Endothelial cell of umbilical vein (primary cell): ENCODE measurements around the gene CD248. TPM values are rescaled to one million over a fixed set of nuclear protein-coding genes. Genes with fewer than 3 reads are reported as not detected.

Experiments
- BruUV-seq: library from RNA; stranded (reverse); fragments of 400-500 nt; replicated peaks from 2 replicates; lab custom pipeline; 2021; lab: Mats Ljungman, UMichigan
- CTCF ChIA-PET: fragments of 300-600, 350-600 bp; sonication (Branson Sonifier 250); formaldehyde crosslinking; loops from one replicate; lab custom pipeline; 2021; ENCODE audit warnings: antibody characterized with exemption, inconsistent platforms; lab: Charles Lee
- POLR2A ChIA-PET: fragments of 300-600, 350-600 bp; sonication (Branson Sonifier 250); formaldehyde crosslinking; loops from one replicate; lab custom pipeline; 2021; ENCODE audit warnings: antibody characterized with exemption, inconsistent platforms; lab: Charles Lee
- DNase-seq: peaks from one replicate; pipeline ENCODE4 v3.0.0-alpha.2; 2011; ENCODE audit warnings: low read depth, low spot score
- FAIRE-seq: peaks from 2 replicates; lab custom pipeline; 2011; peaks lifted over from hg19 to GRCh38; lab: Jason Lieb, UNC
- H2AFZ ChIP-seq: 2 replicates; pipeline ENCODE4 v1.6.0; 2012; ENCODE audit warnings: low read depth, low read length, control low read depth, inconsistent platforms
- H3K27ac ChIP-seq: 2 replicates; pipeline ENCODE4 v1.5.1; 2011; ENCODE audit warnings: low read depth, mild to moderate bottlenecking, control low read depth, low read length, moderate library complexity; ENCODE audit not compliant: insufficient read depth
- H3K27me3 ChIP-seq, 2 experiments: 2 replicates each; pipeline versions ENCODE4 v1.6.0 to v1.6.1; 2011; ENCODE audit warnings: low read length in 2 of 2, mixed read lengths in 1 of 2; ENCODE audit not compliant: control insufficient read depth in 2 of 2, insufficient read depth in 2 of 2
- H3K36me3 ChIP-seq, 2 experiments: 2 replicates in 1 of 2; 3 replicates in 1 of 2; pipeline ENCODE4 v1.5.1; 2011; ENCODE audit warnings: low read length in 2 of 2, mild to moderate bottlenecking in 1 of 2, moderate library complexity in 1 of 2; ENCODE audit not compliant: control insufficient read depth in 2 of 2, insufficient read depth in 2 of 2; ENCODE audit errors: extremely low read depth in 1 of 2
- H3K4me1 ChIP-seq: 3 replicates; pipeline ENCODE4 v1.5.1; 2011; ENCODE audit warnings: mild to moderate bottlenecking, low read length; ENCODE audit not compliant: control insufficient read depth, insufficient read depth; ENCODE audit errors: extremely low read depth
- H3K4me2 ChIP-seq: 2 replicates; pipeline ENCODE4 v1.6.1; 2011; ENCODE audit warnings: low read length, control low read depth, mixed read lengths; ENCODE audit not compliant: insufficient read depth
- H3K4me3 ChIP-seq, 3 experiments: fragments of 200-600 bp in 1 of 3; sonication (generic), shearing (Covaris generic) in 1 of 3; replicated peaks in 1 of 3; 2 replicates each; pipeline ENCODE4 v1.5.1; 2011 to 2016; ENCODE audit warnings: control low read depth in 3 of 3, low read length in 3 of 3, mild to moderate bottlenecking in 2 of 3, inconsistent platforms in 1 of 3, low read depth in 1 of 3, moderate library complexity in 1 of 3; ENCODE audit not compliant: insufficient read depth in 1 of 3
- H3K79me2 ChIP-seq: 2 replicates; pipeline ENCODE4 v1.6.0; 2012; ENCODE audit warnings: low read length, inconsistent platforms; ENCODE audit not compliant: control insufficient read depth, insufficient read depth
- H3K9ac ChIP-seq: replicated peaks from 2 replicates; pipeline ENCODE3; 2011; ENCODE audit warnings: low read length, control low read depth; ENCODE audit not compliant: insufficient read depth; ENCODE audit errors: extremely low read depth
- H3K9me1 ChIP-seq: replicated peaks from 3 replicates; pipeline ENCODE4 v1.6.0; 2011; ENCODE audit warnings: mild to moderate bottlenecking, low read length; ENCODE audit not compliant: control insufficient read depth, insufficient read depth; ENCODE audit errors: extremely low read depth
- H3K9me3 ChIP-seq: replicated peaks from 2 replicates; pipeline ENCODE4 v1.5.1; 2012; ENCODE audit warnings: low read length, inconsistent platforms; ENCODE audit not compliant: control insufficient read depth, insufficient read depth
- H4K20me1 ChIP-seq: replicated peaks from 2 replicates; pipeline ENCODE3; 2011; ENCODE audit warnings: mild to moderate bottlenecking, low read length; ENCODE audit not compliant: control insufficient read depth, insufficient read depth; ENCODE audit errors: extremely low read depth
- EZH2 ChIP-seq: IDR thresholded peaks from 2 replicates; pipeline ENCODE4 v1.6.1; 2012; ENCODE audit warnings: borderline replicate concordance, low read depth, mild to moderate bottlenecking, moderate library complexity, low read length, inconsistent platforms; ENCODE audit not compliant: severe bottlenecking
- FOS ChIP-seq: IDR thresholded peaks from 2 replicates; pipeline ENCODE4 v1.6.1; 2011; ENCODE audit warnings: mild to moderate bottlenecking, low read length, moderate library complexity, borderline replicate concordance; ENCODE audit not compliant: insufficient read depth
- GATA2 ChIP-seq: IDR thresholded peaks from 2 replicates; pipeline ENCODE4 v1.7.0; 2011; ENCODE audit warnings: low read depth, mild to moderate bottlenecking, moderate library complexity, mixed read lengths, low read length; ENCODE audit not compliant: insufficient read length, insufficient read depth
- JUN ChIP-seq: IDR thresholded peaks from 2 replicates; pipeline ENCODE4 v1.6.1; 2011; ENCODE audit warnings: borderline replicate concordance, low read depth; ENCODE audit not compliant: insufficient read length, insufficient read depth
- MYC ChIP-seq: IDR thresholded peaks from one replicate; pipeline ENCODE4 v1.6.1; 2011; ENCODE audit warnings: mild to moderate bottlenecking, low read depth, low read length
- POLR2A ChIP-seq: IDR thresholded peaks from 2 replicates; pipeline ENCODE4 v1.6.1; 2012; ENCODE audit warnings: low read depth, mild to moderate bottlenecking, control low read depth, low read length
- POLR2AphosphoS5 ChIP-seq: IDR thresholded peaks from 2 replicates; pipeline ENCODE4 v1.6.1; 2012; ENCODE audit warnings: low read depth, mild to moderate bottlenecking, control low read depth, low read length, moderate library complexity; ENCODE audit not compliant: insufficient read depth
- dilution Hi-C: fragments of 300-500 bp; cut with MboI; formaldehyde crosslinking; loops from one replicate; pipeline ENCODE4 v1.15.0; 2019; ENCODE audit warnings: low sequenced_read_pairs; ENCODE audit not compliant: extremely low pct_ligation_motif_present
- intact Hi-C: fragments of 100-400 bp; cut with micrococcal nuclease; formaldehyde crosslinking; loops from one replicate; pipeline ENCODE4 v1.10.0; 2022
- polyA plus RNA-seq, 4 experiments: library from polyadenylated mRNA; depleted of rRNA in 3 of 4; stranded (reverse) in 3 of 4; unstranded in 1 of 4; fragments of >200 nt; gene quantifications; 2 replicates each; pipeline versions ENCODE4 v1.2.1 to v1.2.3, GENCODE V29; 2011 to 2012; ENCODE audit warnings: missing spikeins in 1 of 4
- total RNA-seq: library from RNA; stranded (reverse); gene quantifications from 2 replicates; pipeline ENCODE4 v1.2.3, GENCODE V29; 2021
- TF ChIP-seq, protein P1 (sequence below), 2 donors: IDR thresholded peaks; 1 replicate in 1 of 2; 2 replicates in 1 of 2; pipeline ENCODE4 v1.5.1; 2011; ENCODE audit warnings: low read length in 2 of 2, mild to moderate bottlenecking in 2 of 2, moderate library complexity in 2 of 2, control low read depth in 1 of 2, inconsistent platforms in 1 of 2, low read depth in 1 of 2; ENCODE audit not compliant: insufficient read depth in 1 of 2; ENCODE audit errors: extremely low read depth in 1 of 2
- TF ChIP-seq, protein P2 (sequence below): IDR thresholded peaks from 2 replicates; pipeline ENCODE4 v1.6.1; 2011; ENCODE audit not compliant: insufficient read depth, insufficient read length

Gene CD248
- total and polyA plus RNA-seq, 2 donors (not counting 3 experiments of a cell fraction or from before 2014, with no cell fraction given), result 0.10 TPM; not detected in 1

DNA sequence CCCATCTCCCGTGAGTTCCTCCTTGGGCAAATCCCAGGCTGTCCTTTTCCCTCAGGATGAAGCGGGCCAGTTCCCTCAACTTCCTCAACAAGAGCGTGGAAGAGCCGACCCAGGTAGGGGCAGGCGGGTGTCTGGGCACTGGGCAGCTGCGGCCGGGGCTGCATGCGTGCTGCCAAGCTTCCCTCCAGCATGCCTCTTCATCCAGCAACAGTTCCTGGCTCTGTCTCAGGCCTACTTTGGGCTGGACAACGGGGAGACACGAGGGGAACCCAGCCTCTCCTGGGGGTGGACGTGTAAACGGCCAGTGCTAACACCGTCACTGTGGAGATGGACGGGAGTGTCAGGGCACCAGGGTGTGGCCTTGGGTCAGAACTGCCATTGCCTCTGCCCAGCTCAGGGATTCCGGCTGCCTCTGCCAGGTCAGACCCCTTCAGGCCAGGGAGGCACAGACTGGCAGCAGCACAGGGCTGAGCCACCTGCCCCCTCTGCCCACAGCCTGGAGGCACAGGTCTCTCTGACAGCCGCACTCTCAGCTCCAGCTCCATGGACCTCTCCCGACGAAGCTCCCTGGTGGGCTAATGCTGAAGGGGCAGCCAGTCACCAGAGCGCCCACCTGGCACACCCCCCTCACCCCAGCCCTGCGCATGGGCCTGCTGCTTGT, 50.3 kb downstream of the CD248 start:
- no peak overlapping the region for H2AFZ ChIP-seq

More for the DNA sequence above, 50.3 kb downstream of the CD248 start:
- no peak for FAIRE-seq
- H3K9me3 ChIP-seq, result no peaks in the 10 kb centered on the region
- peaks cover 12% of the 10 kb centered on the region for H3K4me1 ChIP-seq
- H3K27me3 ChIP-seq, result no peaks in the 10 kb centered on the region
- POLR2A ChIA-PET, result no interaction called here
- intact Hi-C loops, result loop anchor here (1.0 kb wide), 1 partner anchor 23 kb away; the partner anchor contains the start of gene YIF1A
- H4K20me1 ChIP-seq, result no peaks in the 10 kb centered on the region
- BruUV-seq, result no TSS peak
- H3K36me3 ChIP-seq, result peaks cover 0 to 30% of the 10 kb centered on the region in 2 experiments
- CTCF ChIA-PET, result interaction anchor here (0.7 to 6.2 kb wide), 2 partner anchors 15 to 44 kb away, joined by 3 to 53 read pairs; no protein-coding TSS in a partner anchor
- no peak for DNase-seq
- no peak overlapping the region for H3K27ac ChIP-seq
- H3K4me3 ChIP-seq, result no peak overlapping the region
- H3K79me2 ChIP-seq, result peaks cover 25% of the 10 kb centered on the region
- no peak overlapping the region for H3K4me2 ChIP-seq
- dilution Hi-C loops, result no loop called here
- H3K9me1 ChIP-seq, result no peaks in the 10 kb centered on the region
- no peak overlapping the region for H3K9ac ChIP-seq
- TF ChIP-seq FOS (no peak), MYC (no peak), POLR2AphosphoS5 (no peak), JUN (no peak), POLR2A (no peak), EZH2 (no peak), GATA2 (no peak)
- TF ChIP-seq, protein P1, sequence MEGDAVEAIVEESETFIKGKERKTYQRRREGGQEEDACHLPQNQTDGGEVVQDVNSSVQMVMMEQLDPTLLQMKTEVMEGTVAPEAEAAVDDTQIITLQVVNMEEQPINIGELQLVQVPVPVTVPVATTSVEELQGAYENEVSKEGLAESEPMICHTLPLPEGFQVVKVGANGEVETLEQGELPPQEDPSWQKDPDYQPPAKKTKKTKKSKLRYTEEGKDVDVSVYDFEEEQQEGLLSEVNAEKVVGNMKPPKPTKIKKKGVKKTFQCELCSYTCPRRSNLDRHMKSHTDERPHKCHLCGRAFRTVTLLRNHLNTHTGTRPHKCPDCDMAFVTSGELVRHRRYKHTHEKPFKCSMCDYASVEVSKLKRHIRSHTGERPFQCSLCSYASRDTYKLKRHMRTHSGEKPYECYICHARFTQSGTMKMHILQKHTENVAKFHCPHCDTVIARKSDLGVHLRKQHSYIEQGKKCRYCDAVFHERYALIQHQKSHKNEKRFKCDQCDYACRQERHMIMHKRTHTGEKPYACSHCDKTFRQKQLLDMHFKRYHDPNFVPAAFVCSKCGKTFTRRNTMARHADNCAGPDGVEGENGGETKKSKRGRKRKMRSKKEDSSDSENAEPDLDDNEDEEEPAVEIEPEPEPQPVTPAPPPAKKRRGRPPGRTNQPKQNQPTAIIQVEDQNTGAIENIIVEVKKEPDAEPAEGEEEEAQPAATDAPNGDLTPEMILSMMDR (IDR thresholded peaks at IDR 0.05; ENCODE audit: extremely low read depth in 1 of 2, insufficient read depth in 1 of 2, low read depth in 1 of 2, low read length in 2 of 2), result no peak
- TF ChIP-seq, protein P2, sequence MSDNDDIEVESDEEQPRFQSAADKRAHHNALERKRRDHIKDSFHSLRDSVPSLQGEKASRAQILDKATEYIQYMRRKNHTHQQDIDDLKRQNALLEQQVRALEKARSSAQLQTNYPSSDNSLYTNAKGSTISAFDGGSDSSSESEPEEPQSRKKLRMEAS, result no peak
